Measurements from ENCODE around the gene SYCE1. TPM values are rescaled to one million over a fixed set of nuclear protein-coding genes. Genes with fewer than 3 reads are reported as not detected.

Gene SYCE1
- total and polyA plus RNA-seq, 4 donors, result 0.08 to 0.87 (median 0.86) TPM; not detected in 1

DNA sequence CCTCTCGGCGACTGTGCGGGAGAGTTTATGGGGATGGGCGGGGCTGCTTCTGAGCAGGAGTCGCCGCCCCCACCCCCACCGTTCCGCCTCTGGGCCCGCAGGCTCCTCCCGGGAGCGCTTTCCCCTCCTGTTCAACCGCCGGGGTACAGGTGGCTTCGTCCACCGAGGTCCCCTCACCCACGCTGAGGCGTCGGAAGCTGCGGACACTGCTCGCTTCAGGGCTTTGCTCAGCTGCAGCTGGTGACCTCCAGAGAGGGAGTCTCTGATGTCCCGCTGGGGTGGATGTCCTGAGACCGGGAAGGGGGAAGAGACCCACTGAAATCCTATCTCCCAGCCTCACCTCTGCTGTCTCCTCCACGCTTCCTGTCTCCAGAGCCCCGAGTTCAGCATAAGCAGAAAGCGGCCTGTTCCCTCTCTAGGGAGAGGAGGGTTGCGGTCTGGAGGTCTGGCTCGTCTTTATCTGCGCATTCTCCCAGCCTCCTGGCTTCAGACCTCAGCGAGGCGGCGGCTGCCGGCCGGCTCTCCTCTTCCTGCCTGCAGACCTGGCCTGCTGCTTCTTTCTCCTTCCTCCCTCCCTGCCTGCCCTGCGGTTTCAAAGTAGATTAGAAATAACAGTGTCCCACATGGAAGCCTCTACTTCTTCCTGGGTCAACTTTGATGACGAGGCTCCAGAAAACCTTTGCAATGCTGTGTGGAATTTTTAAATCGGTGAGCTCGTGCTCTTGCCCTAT lies 36.4 kb downstream of the SYCE1 start:
- 4 to 12% methylated on average over 33 to 37 of the region's 37 CpGs for WGBS, 2 donors
- H3K36me3 ChIP-seq (ENCODE audit: control insufficient read depth in 4 of 4, insufficient read depth in 4 of 4, low read length in 4 of 4), result peaks cover 0 to 3% (median 0%) of the 10 kb centered on the region in 4 donors
- H3K9me3 ChIP-seq (ENCODE audit: control insufficient read depth in 4 of 4, insufficient read depth in 3 of 4, low read length in 3 of 4), result peaks cover 0 to 19% (median under 1%) of the 10 kb centered on the region in 4 donors
- peaks cover 18 to 73% (median 21%) of the 10 kb centered on the region in 3 donors for H3K27me3 ChIP-seq (ENCODE audit: control insufficient read depth in 3 of 3, insufficient read depth in 3 of 3, low read length in 2 of 3)
- DNase-seq (no peak), ATAC-seq (ENCODE audit: insufficient read depth, low FRiP score) (no peak)
- TF ChIP-seq, protein P1, sequence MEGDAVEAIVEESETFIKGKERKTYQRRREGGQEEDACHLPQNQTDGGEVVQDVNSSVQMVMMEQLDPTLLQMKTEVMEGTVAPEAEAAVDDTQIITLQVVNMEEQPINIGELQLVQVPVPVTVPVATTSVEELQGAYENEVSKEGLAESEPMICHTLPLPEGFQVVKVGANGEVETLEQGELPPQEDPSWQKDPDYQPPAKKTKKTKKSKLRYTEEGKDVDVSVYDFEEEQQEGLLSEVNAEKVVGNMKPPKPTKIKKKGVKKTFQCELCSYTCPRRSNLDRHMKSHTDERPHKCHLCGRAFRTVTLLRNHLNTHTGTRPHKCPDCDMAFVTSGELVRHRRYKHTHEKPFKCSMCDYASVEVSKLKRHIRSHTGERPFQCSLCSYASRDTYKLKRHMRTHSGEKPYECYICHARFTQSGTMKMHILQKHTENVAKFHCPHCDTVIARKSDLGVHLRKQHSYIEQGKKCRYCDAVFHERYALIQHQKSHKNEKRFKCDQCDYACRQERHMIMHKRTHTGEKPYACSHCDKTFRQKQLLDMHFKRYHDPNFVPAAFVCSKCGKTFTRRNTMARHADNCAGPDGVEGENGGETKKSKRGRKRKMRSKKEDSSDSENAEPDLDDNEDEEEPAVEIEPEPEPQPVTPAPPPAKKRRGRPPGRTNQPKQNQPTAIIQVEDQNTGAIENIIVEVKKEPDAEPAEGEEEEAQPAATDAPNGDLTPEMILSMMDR (IDR thresholded peaks at IDR 0.05; ENCODE audit: control extremely low read depth, extremely low read depth), result no peak
- peaks cover 0 to 16% (median 0%) of the 10 kb centered on the region in 5 donors for H3K4me1 ChIP-seq (ENCODE audit: control insufficient read depth in 5 of 5, insufficient read depth in 5 of 5, low read length in 5 of 5)
- no peak overlapping the region for H3K4me3 ChIP-seq
- H3K9ac ChIP-seq (ENCODE audit: insufficient read depth in 1 of 2, low read length in 2 of 2), result no peak overlapping the region
- no peak overlapping the region for H3K27ac ChIP-seq (ENCODE audit: low read depth in 1 of 2, low read length in 1 of 2)

DNA sequence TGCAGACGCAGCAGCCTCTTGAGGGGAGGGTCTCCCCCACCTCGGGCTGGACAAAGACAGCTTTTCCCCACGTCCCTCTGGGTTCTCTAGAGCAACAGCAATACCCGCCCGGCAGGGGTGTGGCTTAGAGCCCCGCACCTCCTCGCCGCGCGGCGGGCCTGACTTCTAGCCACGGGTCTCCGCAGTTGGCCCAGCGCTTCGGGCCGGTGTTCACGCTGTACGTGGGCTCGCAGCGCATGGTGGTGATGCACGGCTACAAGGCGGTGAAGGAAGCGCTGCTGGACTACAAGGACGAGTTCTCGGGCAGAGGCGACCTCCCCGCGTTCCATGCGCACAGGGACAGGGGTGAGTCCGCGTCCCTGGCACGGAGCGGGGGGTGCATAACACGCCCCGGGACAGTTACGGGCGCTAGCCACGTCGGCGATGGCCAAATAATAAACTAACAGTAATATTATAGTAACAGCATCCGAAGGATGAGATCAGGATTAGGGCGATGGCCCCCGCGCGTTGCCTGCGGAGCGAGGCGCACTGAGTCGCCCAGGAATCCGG lies 37.0 kb downstream of the SYCE1 start:
- WGBS, 2 donors, result 5 to 11% methylated on average over 50 of the region's 50 CpGs
- Histone ChIP-seq H3K9ac (ENCODE audit: insufficient read depth in 1 of 2, low read length in 2 of 2) (no peak overlapping the region), H3K36me3 (ENCODE audit: control insufficient read depth in 4 of 4, insufficient read depth in 4 of 4, low read length in 4 of 4) (peaks cover 0 to 3% (median 0%) of the 10 kb centered on the region in 4 donors), H3K4me3 (no peak overlapping the region), H3K9me3 (ENCODE audit: control insufficient read depth in 4 of 4, insufficient read depth in 3 of 4, low read length in 3 of 4) (peaks cover 0 to 23% (median 6%) of the 10 kb centered on the region in 4 donors), H3K27ac (ENCODE audit: low read depth in 1 of 2, low read length in 1 of 2) (no peak overlapping the region), H3K4me1 (ENCODE audit: control insufficient read depth in 5 of 5, insufficient read depth in 5 of 5, low read length in 5 of 5) (peaks cover 0 to 16% (median 0%) of the 10 kb centered on the region in 5 donors), H3K27me3 (ENCODE audit: control insufficient read depth in 3 of 3, insufficient read depth in 3 of 3, low read length in 2 of 3) (peaks cover 18 to 70% (median 21%) of the 10 kb centered on the region in 3 donors)
- TF ChIP-seq, protein P1 (IDR thresholded peaks at IDR 0.05; ENCODE audit: control extremely low read depth, extremely low read depth), result no peak
- DNase-seq, result no peak
- no peak for ATAC-seq (ENCODE audit: insufficient read depth, low FRiP score)

DNA sequence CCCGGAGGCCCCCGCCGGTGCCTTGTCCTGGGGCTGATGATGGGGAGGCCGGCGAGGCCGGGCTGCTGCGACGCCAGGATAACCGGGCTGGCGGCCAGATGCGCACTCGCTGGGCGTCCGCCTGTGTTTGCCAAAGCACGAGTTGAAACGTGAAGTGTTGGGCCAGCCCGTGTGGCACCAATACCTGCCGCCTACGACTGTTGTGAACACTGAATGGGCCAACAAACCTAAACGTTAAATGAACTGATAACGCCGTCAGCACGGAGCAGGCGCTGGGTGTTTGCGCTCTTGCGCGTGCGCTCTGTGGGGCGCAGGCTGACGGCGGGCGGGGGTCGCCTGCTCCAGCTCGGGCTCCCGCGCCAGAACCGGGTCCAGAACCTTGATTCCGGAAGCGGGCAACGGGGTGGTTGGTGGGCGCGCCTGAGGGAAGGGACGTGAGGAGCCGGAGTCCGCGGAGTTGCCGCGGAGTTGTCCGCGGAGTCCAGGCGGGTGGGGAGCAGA lies 37.6 kb downstream of the SYCE1 start:
- Histone ChIP-seq H3K9me3 (ENCODE audit: control insufficient read depth in 4 of 4, insufficient read depth in 3 of 4, low read length in 3 of 4) (peaks cover 0 to 23% (median 8%) of the 10 kb centered on the region in 4 donors), H3K4me1 (ENCODE audit: control insufficient read depth in 5 of 5, insufficient read depth in 5 of 5, low read length in 5 of 5) (peaks cover 0 to 16% (median 0%) of the 10 kb centered on the region in 5 donors), H3K9ac (ENCODE audit: insufficient read depth in 1 of 2, low read length in 2 of 2) (no peak overlapping the region), H3K4me3 (no peak overlapping the region), H3K27ac (ENCODE audit: low read depth in 1 of 2, low read length in 1 of 2) (no peak overlapping the region), H3K27me3 (ENCODE audit: control insufficient read depth in 3 of 3, insufficient read depth in 3 of 3, low read length in 2 of 3) (peaks cover 18 to 66% (median 21%) of the 10 kb centered on the region in 3 donors), H3K36me3 (ENCODE audit: control insufficient read depth in 4 of 4, insufficient read depth in 4 of 4, low read length in 4 of 4) (peaks cover 0 to 2% (median 0%) of the 10 kb centered on the region in 4 donors)
- ATAC-seq (ENCODE audit: insufficient read depth, low FRiP score), result no peak
- TF ChIP-seq, protein P1 (IDR thresholded peaks at IDR 0.05; ENCODE audit: control extremely low read depth, extremely low read depth), result no peak
- no peak for DNase-seq
- 11 to 19% methylated on average over 51 of the region's 51 CpGs for WGBS, 2 donors
